Neural cell (in vitro differentiated cells): Measurements from ENCODE around the gene OOEP. TPM values are rescaled to one million over a fixed set of nuclear protein-coding genes. Genes with fewer than 3 reads are reported as not detected.

Experiments used
- H2AFZ ChIP-seq: fragments of 200-600, 300-800 bp; sonication (generic), shearing (Covaris generic); 2 replicates; pipeline ENCODE4 v1.6.0; 2014; ENCODE audit warnings: low read depth, mild to moderate bottlenecking, antibody characterized with exemption, low read length, moderate library complexity
- H3F3A ChIP-seq: fragments of 200-600 bp; shearing (Covaris generic); 2 replicates; pipeline ENCODE4 v1.6.1; 2016; ENCODE audit warnings: mild to moderate bottlenecking, moderate library complexity, mixed read lengths, antibody characterized with exemption, low read length; ENCODE audit not compliant: insufficient read depth, poor library complexity, severe bottlenecking
- H3K27ac ChIP-seq: fragments of 200-600, 300-800 bp; sonication (generic), shearing (Covaris generic); 2 replicates; pipeline ENCODE4 v1.5.1; 2014; ENCODE audit warnings: mild to moderate bottlenecking, low read length, moderate library complexity
- H3K27me3 ChIP-seq: fragments of 300-800, 200-600 bp; sonication (generic), shearing (Covaris generic); 2 replicates; pipeline ENCODE4 v1.6.0; 2014; ENCODE audit warnings: mild to moderate bottlenecking, low read depth, low read length, moderate library complexity; ENCODE audit not compliant: insufficient read depth
- H3K36me3 ChIP-seq: fragments of 300-800, 200-600 bp; sonication (generic), shearing (Covaris generic); 2 replicates; pipeline ENCODE4 v1.5.1; 2014; ENCODE audit warnings: mild to moderate bottlenecking, antibody characterized with exemption, low read length, moderate library complexity; ENCODE audit not compliant: insufficient read depth
- H3K4me2 ChIP-seq: fragments of 300-800, 200-600 bp; sonication (generic), shearing (Covaris generic); 2 replicates; pipeline ENCODE4 v1.6.0; 2014; ENCODE audit warnings: mild to moderate bottlenecking, low read length
- H3K4me3 ChIP-seq: fragments of 300-800, 200-600 bp; sonication (generic), shearing (Covaris generic); 2 replicates; pipeline ENCODE4 v1.5.1; 2014; ENCODE audit warnings: mild to moderate bottlenecking, low read length, moderate library complexity
- H3K79me2 ChIP-seq: fragments of 200-600 bp; shearing (Covaris generic); replicated peaks from 2 replicates; pipeline ENCODE4 v1.6.0; 2014; ENCODE audit warnings: mild to moderate bottlenecking, low read length, moderate library complexity; ENCODE audit not compliant: insufficient read depth
- H3K9ac ChIP-seq: fragments of 300-800, 200-600 bp; sonication (generic), shearing (Covaris generic); 2 replicates; pipeline ENCODE4 v1.6.1; 2016; ENCODE audit warnings: mild to moderate bottlenecking, low read length, mixed read lengths
- H3K9me2 ChIP-seq: fragments of 200-600 bp; shearing (Covaris generic); 2 replicates; pipeline ENCODE4 v1.6.1; 2016; ENCODE audit warnings: mild to moderate bottlenecking, low read length, mixed read lengths; ENCODE audit not compliant: insufficient read depth
- H3K9me3 ChIP-seq: fragments of 200-600, 300-800 bp; sonication (generic), shearing (Covaris generic); 2 replicates; pipeline ENCODE4 v1.6.1; 2016; ENCODE audit warnings: mild to moderate bottlenecking, mixed run types, low read length, moderate library complexity, mixed read lengths
- H4K20me1 ChIP-seq: fragments of 200-600 bp; shearing (Covaris generic); 2 replicates; pipeline ENCODE4 v1.6.1; 2016; ENCODE audit warnings: mild to moderate bottlenecking, mixed run types; ENCODE audit not compliant: insufficient read depth
- CTCF ChIP-seq: fragments of 450-650 bp; IDR thresholded peaks from 2 replicates; pipeline ENCODE4 v1.5.1; 2014; ENCODE audit warnings: antibody characterized with exemption, mild to moderate bottlenecking, moderate library complexity; ENCODE audit not compliant: poor library complexity, severe bottlenecking
- EP300 ChIP-seq: fragments of 450-650 bp; conservative IDR thresholded peaks from 2 replicates; pipeline ENCODE4 v1.6.1; 2014; ENCODE audit warnings: antibody characterized with exemption, mild to moderate bottlenecking, moderate library complexity; ENCODE audit not compliant: poor library complexity, severe bottlenecking
- EZH2 ChIP-seq: fragments of 200-600, 300-800 bp; shearing (Covaris generic), sonication (generic); IDR thresholded peaks from 2 replicates; pipeline ENCODE4 v1.6.1; 2014; ENCODE audit warnings: antibody characterized with exemption, low read length, borderline replicate concordance, mild to moderate bottlenecking; ENCODE audit not compliant: insufficient read depth, poor library complexity, severe bottlenecking
- MXI1 ChIP-seq: fragments of 450-650 bp; conservative IDR thresholded peaks from 2 replicates; pipeline ENCODE4 v1.6.1; 2014; ENCODE audit warnings: antibody characterized with exemption, mild to moderate bottlenecking; ENCODE audit not compliant: poor library complexity, severe bottlenecking
- POLR2AphosphoS5 ChIP-seq: IDR thresholded peaks from 2 replicates; pipeline ENCODE4 v1.6.1; 2012
- RAD21 ChIP-seq: fragments of 450-650 bp; conservative IDR thresholded peaks from 2 replicates; pipeline ENCODE4 v1.6.1; 2014; ENCODE audit warnings: antibody characterized with exemption, mild to moderate bottlenecking, moderate library complexity
- REST ChIP-seq: IDR thresholded peaks from 2 replicates; pipeline ENCODE4 v1.6.1; 2012; ENCODE audit warnings: borderline replicate concordance
- SMC3 ChIP-seq: fragments of 450-650 bp; conservative IDR thresholded peaks from 2 replicates; pipeline ENCODE4 v1.6.1; 2014; ENCODE audit warnings: antibody characterized with exemption, mild to moderate bottlenecking, moderate library complexity; ENCODE audit not compliant: poor library complexity
- TAF1 ChIP-seq: IDR thresholded peaks from 2 replicates; pipeline ENCODE4 v1.6.1; 2012; ENCODE audit warnings: low read depth
- polyA plus RNA-seq: library from polyadenylated mRNA; depleted of rRNA; stranded (reverse); fragments of >200 nt; gene quantifications from 2 replicates; pipeline ENCODE4 v1.2.3, GENCODE V29; 2014
- small RNA-seq, 3 experiments: library from RNA; depleted of rRNA; stranded (forward); fragments of <200 nt; gene quantifications; one replicate each; pipeline ENCODE3, GENCODE V24; 2012

OOEP gene
- polyA plus RNA-seq, 1 donor from 2014 or later, result not detected

- Histone ChIP-seq H3K4me3 (no peak overlapping the region), H3K9me2 (no peaks in the 10 kb centered on the region), H3K9me3 (no peaks in the 10 kb centered on the region), H2AFZ (no peak overlapping the region), H3K27ac (no peak overlapping the region), H4K20me1 (no peaks in the 10 kb centered on the region), H3K4me2 (no peak overlapping the region), H3K36me3 (no peaks in the 10 kb centered on the region), H3F3A (no peaks in the 10 kb centered on the region), H3K27me3 (no peaks in the 10 kb centered on the region), H3K79me2 (no peaks in the 10 kb centered on the region), H3K9ac (no peak overlapping the region)
- no peak for TF ChIP-seq EP300
- no peak for TF ChIP-seq TAF1
- no peak for TF ChIP-seq EZH2
- TF ChIP-seq CTCF, result no peak
These were observed 44.0 kb downstream of the OOEP start for GRCh38 chr6:73325656-73326055.

- H2AFZ ChIP-seq, result no peak overlapping the region
- H3K9ac ChIP-seq, result no peak overlapping the region
- no peaks in the 10 kb centered on the region for H3K79me2 ChIP-seq
- no peak overlapping the region for H3K4me2 ChIP-seq
- H4K20me1 ChIP-seq, result no peaks in the 10 kb centered on the region
- H3K36me3 ChIP-seq, result no peaks in the 10 kb centered on the region
- no peaks in the 10 kb centered on the region for H3K9me3 ChIP-seq
- no peaks in the 10 kb centered on the region for H3F3A ChIP-seq
- H3K4me3 ChIP-seq, result no peak overlapping the region
- no peak overlapping the region for H3K27ac ChIP-seq
- no peaks in the 10 kb centered on the region for H3K27me3 ChIP-seq
- no peak for TF ChIP-seq REST
- TF ChIP-seq EZH2, result no peak
- TF ChIP-seq SMC3, result no peak
- no peak for TF ChIP-seq POLR2AphosphoS5
- no peak for TF ChIP-seq RAD21
- no peak for TF ChIP-seq CTCF
- TF ChIP-seq EP300, result no peak
- no peak for TF ChIP-seq MXI1
- TF ChIP-seq TAF1, result no peak
- H3K9me2 ChIP-seq, result no peaks in the 10 kb centered on the region
These were observed 46.4 kb downstream of the OOEP start for GRCh38 chr6:73323323-73323722.

Small RNA genes within 50 kb of the gene (small RNA-seq; reads per million reads assigned to genes)
- gene RPL39P3, result 1.7 to 22.1 (median 2.2) reads per million in 3 experiments

Other genes with a start within 250 kb of the OOEP start
- gene KHDC1L, start 144.4 kb downstream of the OOEP start, polyA plus RNA-seq, result not detected in 2 replicates
- 1.5 and 2.5 TPM in 2 replicates for gene KHDC1, start 106.7 kb downstream of the OOEP start, polyA plus RNA-seq
- gene DPPA5, start 15.6 kb downstream of the OOEP start, polyA plus RNA-seq, result not detected in 2 replicates
- 3.1 TPM in 1 of 2 replicates, not detected in the other for gene KHDC3L, start 7.2 kb downstream of the OOEP start, polyA plus RNA-seq
- not detected in 2 replicates for gene DDX43, start 24.9 kb upstream of the OOEP start, polyA plus RNA-seq
- gene CGAS, start 82.4 kb upstream of the OOEP start, polyA plus RNA-seq, result 0.10 and 0.53 TPM in 2 replicates
- 30.6 and 34.4 TPM in 2 replicates for gene MTO1, start 91.8 kb upstream of the OOEP start, polyA plus RNA-seq
- gene EEF1A1, start 151.1 kb upstream of the OOEP start, polyA plus RNA-seq, result 9,853 and 10,705 TPM in 2 replicates